ENCODE results near the gene HDAC1.

The HDAC1 gene

DNA sequence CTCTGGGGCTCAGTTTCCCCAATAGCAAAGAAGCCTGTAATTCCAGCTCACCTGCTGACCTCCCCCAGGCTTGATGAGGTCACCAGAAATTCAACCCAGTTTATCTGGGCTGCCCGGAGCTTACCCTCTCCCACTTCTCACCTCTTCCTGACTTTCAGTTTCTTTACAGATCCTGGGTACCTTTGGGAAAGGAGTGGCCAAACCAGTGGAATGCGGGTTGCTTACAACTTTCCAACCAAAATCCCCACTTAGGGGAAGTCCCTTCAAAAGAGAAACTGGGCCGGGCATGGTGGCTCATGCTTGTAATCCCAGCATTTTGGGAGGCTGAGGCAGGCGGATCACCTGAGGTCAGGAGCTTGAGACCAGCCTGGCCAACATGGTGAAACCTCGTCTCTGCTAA lies 50.1 kb downstream of the HDAC1 start:
- TF ChIP-seq, protein P1, sequence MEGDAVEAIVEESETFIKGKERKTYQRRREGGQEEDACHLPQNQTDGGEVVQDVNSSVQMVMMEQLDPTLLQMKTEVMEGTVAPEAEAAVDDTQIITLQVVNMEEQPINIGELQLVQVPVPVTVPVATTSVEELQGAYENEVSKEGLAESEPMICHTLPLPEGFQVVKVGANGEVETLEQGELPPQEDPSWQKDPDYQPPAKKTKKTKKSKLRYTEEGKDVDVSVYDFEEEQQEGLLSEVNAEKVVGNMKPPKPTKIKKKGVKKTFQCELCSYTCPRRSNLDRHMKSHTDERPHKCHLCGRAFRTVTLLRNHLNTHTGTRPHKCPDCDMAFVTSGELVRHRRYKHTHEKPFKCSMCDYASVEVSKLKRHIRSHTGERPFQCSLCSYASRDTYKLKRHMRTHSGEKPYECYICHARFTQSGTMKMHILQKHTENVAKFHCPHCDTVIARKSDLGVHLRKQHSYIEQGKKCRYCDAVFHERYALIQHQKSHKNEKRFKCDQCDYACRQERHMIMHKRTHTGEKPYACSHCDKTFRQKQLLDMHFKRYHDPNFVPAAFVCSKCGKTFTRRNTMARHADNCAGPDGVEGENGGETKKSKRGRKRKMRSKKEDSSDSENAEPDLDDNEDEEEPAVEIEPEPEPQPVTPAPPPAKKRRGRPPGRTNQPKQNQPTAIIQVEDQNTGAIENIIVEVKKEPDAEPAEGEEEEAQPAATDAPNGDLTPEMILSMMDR (IDR thresholded peaks at IDR 0.05; ENCODE audit: low read depth, low read length, missing control alignments) = no peak
- DNase-seq (ENCODE audit: low read depth) = no peak
- H3K4me3 ChIP-seq (ENCODE audit: low read depth, low read length) = no peak overlapping the region

DNA sequence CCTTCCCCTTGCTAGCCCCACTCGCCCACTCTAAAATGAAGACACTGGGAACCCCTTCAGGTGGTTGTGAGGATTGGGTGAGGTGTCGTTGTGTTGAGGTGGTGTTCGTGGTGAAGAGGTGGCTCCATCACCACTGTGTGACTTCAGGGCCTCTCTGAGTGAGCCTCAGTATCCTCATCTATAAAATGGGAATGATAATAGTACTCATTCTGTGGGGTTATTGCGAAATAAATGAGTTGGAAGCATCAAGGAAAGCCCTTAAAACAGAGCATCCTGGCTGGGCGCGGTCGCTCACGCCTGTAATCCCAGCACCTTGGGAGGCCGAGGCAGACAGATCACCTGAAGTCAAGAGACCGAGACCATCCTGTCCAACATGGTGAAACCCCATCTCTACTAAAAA lies 50.8 kb downstream of the HDAC1 start:
- TF ChIP-seq, protein P1 (IDR thresholded peaks at IDR 0.05; ENCODE audit: low read depth, low read length, missing control alignments) = no peak
- DNase-seq (ENCODE audit: low read depth) = no peak

DNA sequence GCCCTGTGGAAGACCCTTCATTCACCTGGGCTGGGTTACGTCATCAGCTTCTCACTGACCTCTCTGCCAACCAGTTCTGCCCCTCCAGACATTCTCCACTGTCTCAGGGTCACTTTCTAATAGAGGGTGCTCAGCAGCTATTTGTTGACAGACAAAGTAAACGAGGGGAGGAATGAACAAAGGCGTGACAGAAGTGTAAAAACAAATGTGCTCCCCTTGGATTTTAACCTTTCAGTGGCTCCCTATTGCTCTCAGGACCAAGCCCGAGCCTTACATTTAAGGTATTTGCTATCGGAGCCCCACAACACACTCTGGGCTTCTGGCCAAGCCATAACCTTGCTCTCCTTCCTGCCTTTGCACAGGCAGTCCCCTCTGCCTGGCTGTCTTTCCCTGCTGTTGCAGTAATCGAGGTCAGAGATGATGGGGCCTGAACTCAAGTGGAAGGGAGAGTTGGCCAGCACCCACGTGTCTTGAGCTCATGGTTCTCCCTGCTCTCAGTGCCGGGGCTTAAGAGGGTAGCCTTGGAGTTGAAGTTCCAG lies 53.5 kb downstream of the HDAC1 start:
- TF ChIP-seq, protein P1 (IDR thresholded peaks at IDR 0.05; ENCODE audit: low read depth, low read length, missing control alignments) = no peak
- no peak for DNase-seq (ENCODE audit: low read depth)

More for the DNA sequence above, 50.8 kb downstream of the HDAC1 start:
- H3K4me3 ChIP-seq (ENCODE audit: low read depth, low read length) = no peak overlapping the region

DNA sequence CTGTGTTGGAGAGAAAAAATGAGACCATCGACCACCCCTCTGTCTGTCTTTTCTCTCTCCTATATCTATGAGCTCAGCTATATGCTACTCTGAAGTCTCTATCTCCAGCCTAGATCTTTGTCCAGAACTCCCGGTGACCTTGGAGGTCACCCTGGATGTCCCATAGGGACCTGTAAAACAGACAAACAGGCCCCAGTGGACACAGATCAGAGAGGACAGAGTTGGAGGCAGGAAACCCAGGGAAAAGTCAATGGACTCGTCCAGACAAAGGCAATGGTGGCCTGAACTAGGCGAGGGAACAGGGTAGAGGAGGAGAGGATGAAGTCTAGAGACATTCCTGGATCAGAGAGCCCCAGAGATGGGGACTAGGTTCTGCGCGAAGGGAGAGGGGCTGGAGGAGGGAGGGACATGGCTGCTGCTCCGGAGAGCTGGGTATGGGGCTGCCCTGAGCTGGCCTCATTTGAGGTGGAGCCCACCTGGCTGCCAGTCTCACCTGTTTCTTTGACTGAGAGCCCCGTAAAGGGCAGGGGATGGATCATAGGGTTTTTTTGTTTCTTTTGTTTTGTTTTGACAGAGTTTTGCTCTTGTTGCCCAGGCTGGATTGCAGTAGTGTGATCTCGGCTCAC lies 54.8 kb downstream of the HDAC1 start:
- TF ChIP-seq, protein P1 (IDR thresholded peaks at IDR 0.05; ENCODE audit: low read depth, low read length, missing control alignments) = no peak
- H3K4me3 ChIP-seq (ENCODE audit: low read depth, low read length) = no peak overlapping the region
- DNase-seq (ENCODE audit: low read depth) = no peak

More for the DNA sequence above, 53.5 kb downstream of the HDAC1 start:
- H3K4me3 ChIP-seq (ENCODE audit: low read depth, low read length) = no peak overlapping the region

DNA sequence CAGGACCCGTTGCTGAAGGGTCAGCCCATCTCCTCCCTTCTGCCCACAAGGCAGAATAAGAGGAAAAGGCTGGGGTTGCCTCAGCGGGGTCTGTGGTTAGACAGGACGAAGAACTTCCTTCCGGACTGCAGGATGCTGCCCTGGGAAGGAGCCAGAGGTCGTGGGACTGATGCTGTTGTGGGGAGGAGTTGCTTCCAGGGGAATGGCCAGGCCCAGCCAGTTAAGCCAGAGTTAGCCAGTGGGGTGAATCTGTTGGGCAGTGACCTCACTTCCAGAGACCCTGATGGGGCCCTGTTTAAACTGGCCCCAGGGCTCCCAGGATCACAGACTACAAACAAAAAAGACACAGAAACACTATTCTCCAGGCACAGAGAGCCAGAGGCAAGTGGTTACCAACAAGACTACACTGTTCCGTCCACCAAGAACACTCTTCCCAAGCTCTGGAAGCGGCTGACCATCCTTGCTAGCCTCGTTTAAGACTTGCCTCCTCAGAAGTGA lies 57.4 kb downstream of the HDAC1 start:
- DNase-seq (ENCODE audit: low read depth) = no peak
- TF ChIP-seq, protein P1 (IDR thresholded peaks at IDR 0.05; ENCODE audit: low read depth, low read length, missing control alignments) = no peak
- no peak overlapping the region for H3K4me3 ChIP-seq (ENCODE audit: low read depth, low read length)

DNA sequence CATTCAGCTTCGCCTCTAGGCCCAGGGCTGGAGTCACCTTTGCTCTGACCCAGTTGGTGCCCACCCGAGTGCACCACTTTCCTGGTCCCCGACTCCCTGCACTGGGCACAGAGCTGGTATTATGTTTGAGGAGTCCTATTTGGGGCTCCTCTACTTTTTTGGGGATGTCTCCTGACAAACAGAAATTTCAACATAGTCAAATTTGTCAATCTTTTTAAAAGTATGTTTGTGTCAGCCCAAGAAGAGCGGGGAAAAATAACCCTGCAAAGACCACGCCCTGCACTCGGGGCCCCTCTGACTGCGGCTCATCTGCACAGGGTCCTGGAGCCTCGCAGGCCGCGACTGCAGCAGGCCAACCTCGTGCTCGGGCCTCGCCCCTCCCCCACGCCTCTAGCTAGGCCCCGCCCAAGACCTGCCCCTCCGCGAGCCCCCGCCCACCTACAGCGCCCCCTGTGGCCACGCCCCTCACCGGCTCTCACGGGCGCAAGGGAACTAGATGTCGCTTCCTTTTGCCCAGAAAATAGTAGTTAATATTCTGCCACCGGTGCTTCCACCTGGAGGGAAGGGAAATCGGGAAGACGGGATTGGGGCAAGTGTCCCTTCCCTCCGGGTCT lies 59.0 kb downstream of the HDAC1 start:
- peak overlapping the region; percentile 65 for H3K4me3 ChIP-seq (ENCODE audit: low read depth, low read length)
- DNase-seq (ENCODE audit: low read depth) = no peak
- TF ChIP-seq, protein P1 (IDR thresholded peaks at IDR 0.05; ENCODE audit: low read depth, low read length, missing control alignments) = peak; percentile 60

Measured in GM12864 (cell line).